Brain pericyte (primary cell): ENCODE data around the gene KCTD13.
"Not testable (repeated sequence)": the region's sequence is repeated elsewhere in the genome, so short reads cannot be mapped to it uniquely, and the experiment has no call there.

Experiments
- DNase-seq: peaks from one replicate; pipeline ENCODE4 v3.0.0-alpha.2; 2012; ENCODE audit warnings: low read depth, low spot score

KCTD13 gene, protein sequence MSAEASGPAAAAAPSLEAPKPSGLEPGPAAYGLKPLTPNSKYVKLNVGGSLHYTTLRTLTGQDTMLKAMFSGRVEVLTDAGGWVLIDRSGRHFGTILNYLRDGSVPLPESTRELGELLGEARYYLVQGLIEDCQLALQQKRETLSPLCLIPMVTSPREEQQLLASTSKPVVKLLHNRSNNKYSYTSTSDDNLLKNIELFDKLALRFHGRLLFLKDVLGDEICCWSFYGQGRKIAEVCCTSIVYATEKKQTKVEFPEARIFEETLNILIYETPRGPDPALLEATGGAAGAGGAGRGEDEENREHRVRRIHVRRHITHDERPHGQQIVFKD

DNA sequence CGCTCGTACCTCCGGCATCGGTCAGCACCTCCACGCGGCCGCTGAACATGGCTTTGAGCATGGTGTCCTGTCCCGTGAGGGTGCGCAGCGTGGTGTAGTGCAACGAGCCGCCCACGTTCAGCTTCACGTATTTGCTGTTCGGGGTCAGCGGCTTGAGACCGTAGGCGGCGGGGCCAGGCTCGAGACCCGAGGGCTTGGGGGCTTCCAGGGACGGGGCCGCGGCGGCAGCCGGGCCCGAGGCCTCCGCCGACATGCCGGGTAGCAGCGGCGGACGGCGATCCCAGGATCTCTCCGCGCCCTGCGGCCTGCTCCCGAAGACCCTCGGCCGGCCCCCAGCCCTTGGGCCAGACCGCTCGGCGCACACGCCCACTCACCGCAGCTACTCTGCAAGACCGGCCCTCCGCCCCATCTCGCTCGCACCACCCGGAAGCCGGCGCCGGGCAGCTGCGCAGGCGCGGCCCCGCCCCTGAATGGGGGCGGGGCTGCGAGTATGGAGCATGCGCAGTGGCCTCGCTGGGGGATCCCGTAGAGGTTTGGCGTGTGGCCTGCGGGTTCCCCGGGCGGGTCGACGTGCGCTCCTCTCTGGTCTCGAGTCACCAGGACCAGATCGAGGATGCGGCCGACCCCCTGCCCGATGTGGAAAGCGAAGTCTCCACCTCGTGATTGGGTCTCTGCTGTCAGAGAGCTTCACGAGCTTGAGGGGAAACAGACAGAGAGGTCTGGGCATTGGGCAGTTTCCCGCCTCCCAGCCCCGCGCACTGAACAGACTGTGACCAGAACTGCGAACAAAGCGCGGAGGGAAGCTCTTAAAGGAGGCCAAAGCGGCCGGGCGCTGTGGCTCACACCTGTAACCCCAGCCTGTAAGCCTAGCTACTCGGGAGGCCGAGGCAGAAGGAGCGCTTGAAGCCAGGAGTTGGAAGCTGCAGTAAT lies at the start of gene KCTD13:
Gene KCTD13, minus strand, starts transcription at position 446 of the 930 bp plus-strand sequence. Its CDS starts 193 bp downstream, at position 253.
- DNase-seq = peak; percentile 59

DNA sequence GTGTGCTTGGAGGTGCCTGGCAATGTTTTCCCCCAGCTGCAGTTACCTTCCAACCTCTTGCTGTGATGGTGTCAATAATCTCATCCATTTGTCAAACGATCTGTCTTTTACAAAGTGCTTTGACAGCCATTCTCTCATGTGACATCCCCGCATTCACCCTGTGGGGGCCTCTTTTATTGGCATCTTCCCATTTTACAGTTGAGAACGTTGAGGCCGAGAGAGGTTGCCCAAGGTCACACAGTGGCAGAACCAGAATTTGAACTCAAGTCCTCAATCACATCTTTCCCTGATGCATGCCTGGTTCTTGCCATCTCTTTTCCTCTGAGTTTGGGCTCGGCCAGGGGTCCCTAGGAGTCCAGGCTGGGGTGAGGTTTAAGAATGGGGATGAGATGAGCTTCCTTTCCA lies 49.1 kb upstream of the KCTD13 start:
- DNase-seq = no peak

DNA sequence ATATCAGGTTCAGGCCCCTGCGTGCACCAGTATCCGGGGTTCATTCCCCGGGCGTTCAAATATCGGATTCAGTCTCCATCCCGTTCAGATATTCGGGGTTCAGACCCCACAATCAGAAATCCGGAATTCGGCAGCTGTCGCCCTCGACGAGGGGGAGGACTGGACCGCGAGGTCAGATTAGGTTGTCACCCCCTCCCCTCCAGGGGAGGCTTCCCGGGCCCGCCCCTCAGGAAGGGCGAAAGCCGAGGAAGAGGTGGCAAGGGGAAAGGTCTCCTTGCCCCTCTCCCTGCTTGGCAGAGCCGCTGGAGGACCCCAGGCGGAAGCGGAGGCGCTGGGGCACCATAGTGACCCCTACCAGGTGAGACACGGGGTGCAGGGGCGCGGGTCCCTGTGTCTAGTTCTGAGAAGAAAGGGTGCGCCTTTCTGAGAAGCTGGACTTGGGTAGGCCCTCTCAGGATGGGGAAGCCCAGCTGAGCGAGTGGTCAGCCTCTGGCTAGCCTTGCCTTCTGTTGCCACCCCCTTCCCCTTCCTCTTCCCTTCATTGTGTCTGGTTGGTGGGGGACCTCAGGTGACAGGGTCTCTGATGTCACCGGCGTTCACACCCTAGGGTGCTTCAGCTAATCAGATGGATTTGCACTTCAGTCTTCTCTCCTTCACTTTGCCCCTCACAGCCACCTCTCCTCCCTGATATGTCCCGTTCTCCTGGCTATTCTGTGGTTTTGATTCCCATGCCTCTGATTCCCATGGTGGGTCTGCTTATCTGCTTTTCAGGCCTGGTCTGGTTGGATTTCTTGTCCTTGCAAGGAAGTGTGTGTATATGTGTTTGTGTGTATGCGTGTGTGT lies 48.5 kb upstream of the KCTD13 start:
- no peak for DNase-seq

DNA sequence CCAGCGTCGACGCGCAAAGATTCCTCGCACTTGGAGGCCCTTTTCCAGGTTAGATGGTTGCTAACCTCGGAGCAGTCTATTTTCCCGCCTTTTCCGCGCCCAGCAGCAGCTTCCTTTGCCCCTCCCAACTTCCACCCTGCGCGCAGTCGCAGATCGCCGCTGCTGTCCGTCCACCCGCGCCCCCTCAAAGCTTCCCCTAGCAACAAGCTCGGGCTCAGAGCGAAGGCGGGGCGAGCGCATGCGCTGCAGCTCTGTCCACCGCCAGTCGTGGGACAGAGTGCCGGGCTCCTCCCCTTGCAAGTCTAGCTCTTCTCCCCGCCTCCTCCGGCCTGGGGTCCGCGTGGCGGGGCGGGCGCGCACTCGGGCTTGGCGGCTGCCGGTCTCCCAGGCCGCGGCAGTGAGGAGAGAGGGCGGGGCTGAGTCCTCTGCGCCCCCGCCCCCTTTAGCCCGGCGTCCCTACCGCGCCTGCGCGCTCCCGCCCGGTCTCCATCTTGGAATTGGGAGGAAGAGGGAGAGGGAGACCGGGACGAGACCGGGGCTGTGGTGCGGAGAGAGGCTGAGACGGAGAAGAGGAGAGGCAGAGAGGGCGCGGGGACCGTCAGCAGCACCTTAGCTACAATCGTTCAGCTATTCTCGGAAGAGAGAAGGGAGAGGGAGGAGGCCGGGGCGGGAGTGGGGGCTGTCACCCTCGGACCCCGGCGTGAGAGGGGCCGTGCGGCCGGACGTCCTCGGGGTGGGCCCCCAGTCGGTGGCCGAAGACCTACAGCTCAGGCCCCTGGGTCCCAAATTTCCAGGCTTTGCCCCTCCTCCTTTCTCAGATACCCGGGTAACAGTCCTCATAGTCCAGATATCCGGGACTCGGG lies 47.6 kb upstream of the KCTD13 start, which contains the start of gene TAOK2:
Gene TAOK2, plus strand, starts transcription at position 485 of the 863 bp plus-strand sequence. CDS start 3,905 bp downstream, outside the sequence.
- DNase-seq = peak; percentile 99

DNA sequence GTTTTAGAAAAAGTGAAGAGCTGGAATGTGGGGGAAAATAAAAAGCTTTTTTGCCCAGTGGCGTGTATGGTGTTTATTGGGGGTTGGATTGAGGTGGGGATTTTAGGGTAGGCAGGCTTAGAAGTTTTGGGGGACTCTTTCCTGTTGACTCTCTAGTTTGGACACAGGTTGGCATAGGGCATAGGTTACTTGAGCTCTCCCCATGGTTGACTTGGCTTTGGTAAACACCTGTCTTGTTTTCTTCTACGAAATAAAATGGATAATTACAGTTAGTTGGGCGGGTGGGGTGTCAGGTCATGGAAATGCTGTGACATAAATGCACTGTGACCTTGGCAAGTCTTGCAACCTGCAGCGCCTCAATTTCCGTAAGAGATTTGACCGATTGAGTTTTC lies 47.0 kb upstream of the KCTD13 start:
- DNase-seq = no peak

DNA sequence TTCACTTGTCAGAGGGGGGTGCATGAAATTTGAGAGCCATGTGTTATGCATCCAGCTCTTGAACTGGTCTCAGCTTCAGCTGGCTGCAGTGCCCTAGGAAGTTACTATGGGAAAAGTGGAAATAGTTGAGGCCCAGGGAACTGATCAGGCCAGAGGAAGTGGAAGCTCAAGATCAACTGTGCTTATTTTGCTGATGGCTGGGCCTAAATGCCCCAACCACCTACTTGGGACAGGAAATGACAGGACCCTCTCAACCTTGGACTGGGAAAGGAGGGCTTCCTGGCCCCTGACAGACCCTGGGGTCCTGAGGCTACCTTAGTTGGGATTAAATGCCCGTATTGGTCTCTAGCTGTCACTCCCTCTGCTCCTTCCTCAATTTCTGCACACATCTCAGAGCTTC lies 46.5 kb upstream of the KCTD13 start:
- DNase-seq = no peak

DNA sequence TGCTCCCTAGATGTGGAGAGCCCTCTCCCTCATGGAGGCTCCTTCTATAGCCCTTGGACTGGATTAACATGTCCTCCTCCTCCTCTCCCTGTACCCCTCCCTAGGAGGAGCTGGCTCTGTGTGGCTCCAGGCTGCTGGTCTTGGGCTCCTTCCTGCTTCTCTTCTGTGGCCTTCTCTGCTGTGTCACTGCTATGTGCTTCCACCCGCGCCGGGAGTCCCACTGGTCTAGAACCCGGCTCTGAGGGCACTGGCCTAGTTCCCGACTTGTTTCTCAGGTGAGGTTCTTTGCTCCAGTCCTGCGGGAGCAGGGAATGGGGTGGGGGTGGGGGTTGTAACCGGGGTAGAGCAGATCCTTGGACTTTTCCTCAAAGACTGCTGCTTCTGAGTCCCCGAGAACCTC lies 45.3 kb upstream of the KCTD13 start:
- no peak for DNase-seq

DNA sequence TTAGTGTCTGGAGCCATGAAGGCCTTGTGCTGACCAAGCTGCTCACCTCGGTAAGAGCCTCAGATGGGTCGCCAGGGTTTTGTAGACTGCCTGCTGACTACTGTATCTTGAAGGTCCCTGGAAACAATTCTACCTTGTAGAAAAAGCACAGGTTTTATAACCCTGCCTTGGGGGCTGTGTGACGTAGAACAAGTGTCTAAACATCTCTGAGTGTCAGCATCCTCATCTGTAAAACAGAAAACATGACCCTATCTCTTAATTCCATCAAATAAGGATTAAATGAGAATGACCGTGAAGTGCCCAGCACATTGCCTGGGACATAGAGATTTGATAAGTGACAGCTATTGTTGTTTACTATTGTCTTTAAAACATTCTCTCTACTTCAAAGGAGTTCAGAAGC lies 42.2 kb upstream of the KCTD13 start:
- DNase-seq = no peak

DNA sequence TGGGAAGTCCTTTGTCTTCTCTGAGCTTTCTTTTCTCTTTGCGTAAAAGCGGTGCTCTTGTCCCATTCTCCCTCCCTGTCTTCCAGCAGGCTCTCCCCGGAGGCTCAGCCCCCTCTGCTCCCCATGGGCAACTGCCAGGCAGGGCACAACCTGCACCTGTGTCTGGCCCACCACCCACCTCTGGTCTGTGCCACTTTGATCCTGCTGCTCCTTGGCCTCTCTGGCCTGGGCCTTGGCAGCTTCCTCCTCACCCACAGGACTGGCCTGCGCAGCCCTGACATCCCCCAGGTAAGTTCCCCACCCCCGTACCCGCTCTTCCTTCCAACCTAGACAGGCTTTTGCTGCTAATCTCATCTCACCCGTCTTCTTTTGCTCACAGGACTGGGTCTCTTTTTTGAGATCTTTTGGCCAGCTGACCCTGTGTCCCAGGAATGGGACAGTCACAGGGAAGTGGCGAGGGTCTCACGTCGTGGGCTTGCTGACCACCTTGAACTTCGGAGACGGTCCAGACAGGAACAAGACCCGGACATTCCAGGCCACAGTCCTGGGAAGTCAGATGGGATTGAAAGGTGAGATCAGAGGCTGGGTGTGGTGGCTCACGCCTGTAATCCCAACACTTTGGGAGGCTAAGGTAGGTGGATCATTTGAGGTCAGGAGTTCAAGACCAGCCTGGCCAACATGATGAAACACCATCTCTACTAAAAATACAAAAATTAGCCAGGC lies 37.2 kb upstream of the KCTD13 start:
- DNase-seq = no peak

DNA sequence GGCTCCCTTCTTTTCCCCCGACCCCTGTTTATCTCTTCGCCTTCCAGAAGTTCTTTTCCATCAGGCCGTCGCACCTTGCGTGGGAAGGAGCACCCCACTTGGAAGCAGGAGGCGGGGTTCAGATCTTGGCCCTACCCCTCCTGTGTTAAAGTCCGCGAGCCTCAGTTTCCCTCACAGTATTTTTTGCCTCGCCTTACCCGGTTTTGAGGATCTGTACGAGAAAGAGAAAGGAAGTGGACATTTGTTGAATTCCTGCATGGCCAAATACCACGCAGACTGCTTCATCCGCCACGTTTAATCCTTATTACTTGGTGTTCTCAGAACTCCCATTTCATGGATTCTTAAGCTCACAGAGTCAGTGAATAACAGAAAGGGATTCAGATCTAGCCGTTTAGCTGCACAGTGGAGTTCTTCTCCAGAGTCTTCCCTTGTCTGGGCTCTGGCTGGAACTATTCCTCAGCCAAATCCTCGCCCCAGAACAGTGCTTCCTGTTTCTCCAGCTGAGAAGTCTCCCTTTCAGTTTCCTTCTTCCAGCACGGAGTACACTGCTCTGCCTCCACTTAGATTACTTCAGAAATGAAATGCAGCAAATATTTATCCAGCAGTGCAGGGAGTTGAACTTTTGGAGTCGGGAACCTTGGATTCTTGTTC lies 36.4 kb upstream of the KCTD13 start:
- no peak for DNase-seq

DNA sequence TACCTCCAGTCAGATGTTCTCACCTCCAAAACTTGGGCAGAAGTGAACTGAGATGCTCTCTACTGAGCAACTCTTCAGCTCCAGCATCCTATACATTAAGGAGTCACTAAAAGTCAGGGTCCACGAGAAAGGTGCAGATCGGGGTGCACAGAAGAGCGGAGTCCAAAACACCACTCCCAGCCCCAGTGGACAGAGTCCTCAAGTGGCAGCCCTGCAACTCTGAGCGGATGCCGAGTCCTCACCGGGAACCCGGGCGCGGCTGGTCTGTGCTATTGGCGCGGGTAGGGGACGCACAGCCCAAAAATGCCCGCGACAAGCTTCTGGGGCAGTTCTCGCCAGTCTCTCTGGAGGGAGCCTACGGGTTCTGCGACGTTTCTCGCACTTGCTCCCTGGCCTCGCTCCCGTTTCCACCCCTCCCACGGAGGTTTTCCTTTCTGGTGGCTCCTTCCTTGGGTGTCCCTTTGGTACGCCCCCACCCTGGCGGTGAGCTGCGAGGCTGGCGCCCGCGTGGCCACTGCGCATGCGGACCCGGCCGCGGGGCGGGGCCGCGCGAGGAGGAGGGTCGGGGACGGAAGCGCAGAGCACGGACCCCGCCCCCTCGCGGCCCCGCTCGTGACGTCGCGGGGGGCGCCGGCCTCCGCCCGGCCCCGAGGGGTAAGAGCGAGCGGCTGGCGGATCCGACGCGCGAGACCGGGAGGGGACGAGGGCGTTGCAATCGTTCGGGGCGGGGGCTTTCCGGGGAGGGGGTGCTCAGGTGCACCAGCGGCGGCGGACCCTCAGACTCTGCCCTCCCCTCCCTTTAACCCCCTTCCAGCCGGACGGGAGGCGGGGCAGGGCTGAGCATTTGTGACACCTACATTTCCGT lies 35.7 kb upstream of the KCTD13 start, which contains the start of gene TMEM219:
Gene TMEM219, plus strand, starts transcription at position 601 of the 865 bp plus-strand sequence. CDS start 1,065 bp downstream, outside the sequence.
- peak; percentile 47 for DNase-seq

DNA sequence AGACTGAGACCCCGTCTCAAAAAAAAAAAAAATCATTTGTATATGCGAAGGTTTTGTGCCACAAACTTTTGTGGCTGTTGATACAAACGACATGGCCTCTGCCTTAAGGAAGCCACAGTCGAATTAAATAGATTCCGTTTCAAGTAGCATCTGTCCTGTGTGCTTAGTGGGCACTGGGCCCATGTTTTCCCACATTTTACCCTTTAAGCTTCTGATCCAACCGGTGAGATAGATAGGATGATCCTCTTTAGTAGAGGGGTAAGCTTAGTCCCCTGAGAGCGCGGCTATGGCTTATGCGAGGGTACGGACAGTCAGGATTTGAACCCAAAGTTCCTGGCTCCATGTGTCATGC lies 35.1 kb upstream of the KCTD13 start:
- no peak for DNase-seq

DNA sequence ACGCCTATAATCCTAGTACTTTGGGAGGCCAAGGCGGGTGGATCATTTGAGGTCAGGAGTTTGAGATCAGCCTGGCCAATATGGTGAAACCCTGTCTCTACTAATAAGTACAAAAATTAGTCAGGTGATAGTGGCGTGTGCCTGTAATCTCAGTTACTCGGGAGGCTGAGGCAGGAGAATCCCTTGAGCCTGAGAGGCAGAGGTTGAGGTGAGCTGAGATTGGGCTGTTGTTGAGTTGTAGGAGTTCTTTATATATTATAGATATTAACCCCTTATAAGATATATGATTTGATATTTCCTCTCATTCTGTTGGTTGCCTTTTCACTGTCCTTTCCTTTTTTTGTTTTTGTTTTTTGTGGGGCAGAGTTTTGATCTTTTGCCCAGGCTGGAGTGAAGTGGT lies 33.8 kb upstream of the KCTD13 start:
- not testable (repeated sequence) for DNase-seq

DNA sequence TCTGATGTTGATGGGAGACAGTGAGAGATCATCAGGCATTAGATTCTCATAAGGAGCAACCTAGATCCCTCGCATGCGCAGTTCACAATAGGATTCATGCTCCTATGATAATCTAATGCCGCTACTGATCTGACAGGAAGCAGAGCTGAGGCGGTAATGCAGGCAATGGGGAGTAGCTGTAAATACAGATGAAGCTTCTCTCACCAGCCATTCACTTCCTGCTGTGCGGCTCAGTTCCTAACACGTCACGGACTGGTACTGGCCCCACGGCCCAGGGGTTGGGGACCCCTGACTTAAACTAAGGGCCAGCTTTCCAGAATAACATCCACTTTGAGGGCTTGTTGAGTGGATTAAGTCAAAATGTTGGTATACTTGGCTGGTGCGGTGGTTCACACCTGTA lies 33.3 kb upstream of the KCTD13 start:
- DNase-seq = no peak

DNA sequence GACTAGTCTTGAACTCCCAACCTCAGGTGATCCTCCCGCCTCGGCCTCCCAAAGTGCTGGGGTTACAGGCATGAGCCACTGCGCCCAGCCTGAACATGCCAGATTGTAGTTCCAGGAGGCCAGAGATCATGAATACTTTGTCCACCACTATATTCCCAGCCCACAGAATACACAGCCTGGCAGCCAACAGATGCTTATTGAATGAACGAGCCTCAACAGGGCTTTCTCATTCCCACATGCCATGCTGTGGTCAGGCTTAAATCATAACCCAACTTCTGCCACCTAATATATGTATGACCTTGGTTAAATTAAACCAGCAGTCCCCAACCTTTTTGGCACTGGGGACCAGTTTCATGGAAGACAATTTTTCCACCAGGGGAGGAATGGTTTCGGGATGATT lies 32.7 kb upstream of the KCTD13 start:
- DNase-seq = no peak

DNA sequence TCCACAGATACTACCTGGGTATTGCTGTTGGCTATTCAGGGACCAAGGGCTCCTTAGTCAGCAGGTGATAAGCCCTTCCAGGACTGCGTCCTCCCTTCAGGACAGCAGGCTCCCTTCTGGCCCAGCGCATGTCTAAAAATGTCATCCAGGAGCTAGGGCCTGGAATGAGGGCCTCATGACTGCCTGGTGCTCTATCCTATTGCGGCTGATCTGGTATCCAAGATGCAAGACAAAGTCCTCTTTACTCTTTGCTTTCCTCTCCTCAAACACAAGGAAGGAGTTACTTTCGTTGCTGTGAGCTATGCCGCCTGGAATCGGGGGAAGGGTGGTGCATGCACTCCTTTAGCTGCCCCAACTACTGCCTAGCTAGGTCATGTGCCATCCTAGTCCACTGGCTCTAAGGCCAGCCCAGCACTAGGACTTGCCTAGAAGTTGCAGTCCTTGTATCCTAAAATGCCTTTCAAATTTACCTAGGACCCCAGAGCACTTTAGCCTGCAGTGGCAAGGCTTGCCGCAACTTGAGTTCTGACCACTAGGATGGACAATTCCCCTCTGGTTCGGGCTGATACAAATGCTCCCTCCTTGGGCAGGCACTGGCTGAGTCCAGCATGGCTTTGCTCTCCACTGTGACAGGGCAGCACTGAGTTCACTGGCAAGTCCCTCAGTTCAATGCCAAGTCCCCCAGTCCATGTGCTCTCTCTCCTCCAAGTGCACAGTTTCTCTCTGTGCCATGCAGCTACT lies 25.8 kb upstream of the KCTD13 start:
- DNase-seq = no peak

DNA sequence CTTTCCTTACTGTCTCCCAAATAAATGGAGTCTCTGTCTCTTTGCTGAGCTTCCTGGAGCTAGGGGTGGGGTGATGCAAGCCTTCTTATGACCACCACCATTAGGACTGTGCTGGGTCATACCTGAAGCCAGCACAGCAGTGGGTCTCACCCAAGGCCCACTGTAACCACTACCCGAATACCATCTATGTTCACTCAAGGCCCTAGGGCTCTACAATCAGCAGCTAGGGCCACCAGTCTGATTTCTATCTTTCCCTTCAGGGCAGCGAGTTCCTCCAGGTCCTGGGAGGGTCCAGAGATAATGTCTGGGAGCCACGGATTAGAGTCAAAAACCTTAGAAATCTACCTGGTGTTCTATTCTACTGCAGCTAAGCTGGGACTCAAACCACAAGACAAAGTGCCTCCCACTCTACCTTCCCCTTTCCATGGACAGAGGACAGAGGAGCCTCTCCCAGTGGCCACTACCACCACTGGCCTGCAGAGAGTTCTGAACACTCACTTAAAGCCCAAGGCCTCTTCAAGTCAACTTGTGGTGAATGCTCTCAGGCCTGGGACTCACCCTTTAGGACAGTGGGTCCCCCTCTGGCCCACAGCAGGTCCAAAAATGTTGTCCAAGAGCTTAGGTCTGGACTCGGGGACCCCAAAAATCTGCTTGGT lies 24.9 kb upstream of the KCTD13 start:
- DNase-seq = no peak
